Vagina (tissue), 2 donors: ENCODE measurements around the gene TMEM120A.

Experiments
- CTCF ChIP-seq, 3 experiments: fragments of 450-650 bp in 2 of 3; fragments of 200-600 bp in 1 of 3; sonication (generic) in 1 of 3; IDR thresholded peaks; one replicate each; pipeline ENCODE4 v1.5.1; 2017 to 2019; ENCODE audit warnings: antibody characterized with exemption in 3 of 3, mild to moderate bottlenecking in 2 of 3, moderate library complexity in 2 of 3
- POLR2A ChIP-seq, 2 donors: fragments of 450-650 bp; IDR thresholded peaks; one replicate each; pipeline ENCODE4 v1.6.1; 2017; ENCODE audit warnings: antibody characterized with exemption in 2 of 2, mild to moderate bottlenecking in 2 of 2, moderate library complexity in 2 of 2

GRCh38 chr7:75971961-75972763 is 22.2 kb downstream of the TMEM120A start:
- no peak for TF ChIP-seq CTCF (IDR thresholded peaks at IDR 0.05)
- TF ChIP-seq POLR2A (IDR thresholded peaks at IDR 0.05), result no peak
